IPS DF 6.9 (cell line): ENCODE measurements around the gene PROB1.
"Not testable (repeated sequence)": the region's sequence is repeated elsewhere in the genome, so short reads cannot be mapped to it uniquely, and the experiment has no call there.

ENCODE experiments used
- DNase-seq: peaks from one replicate; pipeline ENCODE4 v3.0.0-alpha.2; 2013; ENCODE audit warnings: low read depth, low spot score
- H3K27ac ChIP-seq: one replicate; pipeline ENCODE4 v1.5.1; 2013; ENCODE audit warnings: low read length, control low read depth
- H3K27me3 ChIP-seq: 2 replicates; pipeline ENCODE4 v1.6.1; 2013; ENCODE audit warnings: mild to moderate bottlenecking, low read length; ENCODE audit not compliant: control insufficient read depth, insufficient read depth
- H3K36me3 ChIP-seq: 2 replicates; pipeline ENCODE4 v1.6.1; 2013; ENCODE audit warnings: low read length; ENCODE audit not compliant: control insufficient read depth, insufficient read depth
- H3K4me1 ChIP-seq: 2 replicates; pipeline ENCODE4 v1.6.1; 2013; ENCODE audit warnings: low read length; ENCODE audit not compliant: control insufficient read depth, insufficient read depth
- H3K4me3 ChIP-seq: 2 replicates; pipeline ENCODE4 v1.5.1; 2013; ENCODE audit warnings: mild to moderate bottlenecking, low read length
- H3K9me3 ChIP-seq: 2 replicates; pipeline ENCODE4 v1.6.1; 2013; ENCODE audit warnings: low read length, inconsistent platforms; ENCODE audit not compliant: control insufficient read depth, insufficient read depth
- WGBS: extraction: QIAGEN DNeasy Blood & Tissue Kit; methylation state at CpG from one replicate; pipeline ENCODE4 v1.1.7; 2013; ENCODE audit warnings: mixed read lengths, missing lambda C conversion rate; ENCODE audit not compliant: insufficient read length, insufficient coverage; 5-methylcytosine and 5-hydroxymethylcytosine counted together

The PROB1 gene

DNA sequence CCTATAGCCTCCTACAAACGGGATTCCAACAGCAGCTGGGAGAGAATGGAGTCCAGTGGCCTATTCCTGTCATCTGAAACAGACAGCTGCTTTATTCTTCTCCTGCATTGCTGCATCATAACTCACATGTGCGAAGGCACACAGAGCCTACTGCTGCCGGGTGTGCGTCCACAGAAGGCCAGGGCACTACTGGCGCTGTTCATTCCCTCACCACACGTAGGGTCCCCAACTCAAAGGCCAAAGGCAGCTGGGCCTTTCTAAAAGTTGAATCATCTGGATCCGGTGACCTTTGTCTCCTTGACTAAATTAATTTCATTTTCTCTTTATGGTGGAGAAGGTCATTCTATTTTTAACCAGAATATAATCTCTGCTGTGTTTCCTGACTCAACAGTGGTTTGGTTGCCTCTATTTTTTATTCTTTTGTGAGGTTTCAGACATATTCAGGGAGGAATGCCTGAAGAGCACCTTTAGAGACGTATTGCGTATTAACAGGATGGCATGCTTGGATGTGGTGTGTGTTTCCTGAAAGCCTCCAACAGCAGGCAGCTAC, 19.8 kb upstream of the PROB1 start:
- H3K9me3 ChIP-seq: no peaks in the 10 kb centered on the region
- DNase-seq: no peak
- H3K4me1 ChIP-seq: no peaks in the 10 kb centered on the region
- no peak overlapping the region for H3K27ac ChIP-seq
- no peaks in the 10 kb centered on the region for H3K27me3 ChIP-seq
- peaks cover 3% of the 10 kb centered on the region; the same call in 1 of the 2 replicates for H3K36me3 ChIP-seq
- no CpG with 5 or more reads among the region's 9 CpGs for WGBS
- no peak overlapping the region for H3K4me3 ChIP-seq

DNA sequence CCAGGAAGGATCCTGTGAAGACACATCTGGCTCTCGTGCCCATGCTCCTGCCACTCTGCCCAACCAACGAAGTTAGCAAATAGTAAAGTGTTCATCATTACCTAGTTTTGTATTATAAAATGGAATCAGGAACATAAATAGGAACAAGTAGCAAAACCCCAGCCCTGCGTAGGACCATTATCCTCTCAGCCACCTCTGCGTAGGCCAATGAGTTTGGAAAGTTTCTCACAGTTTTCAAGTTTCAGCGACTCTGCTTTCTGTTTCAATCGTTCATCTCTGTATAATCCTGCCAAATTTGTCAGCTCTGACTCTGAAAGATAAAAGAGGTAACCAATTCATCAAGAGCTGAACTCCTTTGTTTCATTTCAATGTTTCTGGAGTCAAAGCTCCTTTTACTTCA, 19.1 kb upstream of the PROB1 start:
- no peak for DNase-seq
- Histone ChIP-seq H3K4me1 (no peaks in the 10 kb centered on the region), H3K36me3 (peaks cover 3% of the 10 kb centered on the region; the same call in 1 of the 2 replicates), H3K27me3 (no peaks in the 10 kb centered on the region), H3K9me3 (no peaks in the 10 kb centered on the region), H3K27ac (no peak overlapping the region), H3K4me3 (no peak overlapping the region)
- WGBS: no CpG with 5 or more reads among the region's 6 CpGs

DNA sequence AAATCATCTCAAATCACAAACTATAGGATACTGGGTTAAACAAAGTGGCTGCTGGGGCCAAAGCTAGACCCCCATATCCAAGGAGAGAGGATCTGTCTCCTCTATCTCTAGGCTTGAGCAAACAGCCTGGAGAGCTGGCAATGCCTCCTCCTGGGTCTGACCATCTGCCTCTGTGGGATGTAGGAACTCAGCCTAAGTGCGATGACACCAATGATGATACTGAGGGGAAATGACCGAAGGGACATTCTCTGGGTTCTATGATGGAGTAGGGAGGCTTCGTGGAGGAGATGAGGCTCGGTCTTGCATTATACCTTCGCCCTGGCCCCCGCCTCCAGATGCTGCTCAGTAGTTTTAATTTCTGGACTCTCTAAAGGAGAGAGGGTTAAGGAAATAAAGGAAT, 18.2 kb upstream of the PROB1 start:
- Histone ChIP-seq H3K4me1 (no peaks in the 10 kb centered on the region), H3K27me3 (no peaks in the 10 kb centered on the region), H3K27ac (no peak overlapping the region), H3K36me3 (no peaks in the 10 kb centered on the region), H3K9me3 (no peaks in the 10 kb centered on the region), H3K4me3 (no peak overlapping the region)
- no peak for DNase-seq
- WGBS: no CpG with 5 or more reads among the region's 6 CpGs

DNA sequence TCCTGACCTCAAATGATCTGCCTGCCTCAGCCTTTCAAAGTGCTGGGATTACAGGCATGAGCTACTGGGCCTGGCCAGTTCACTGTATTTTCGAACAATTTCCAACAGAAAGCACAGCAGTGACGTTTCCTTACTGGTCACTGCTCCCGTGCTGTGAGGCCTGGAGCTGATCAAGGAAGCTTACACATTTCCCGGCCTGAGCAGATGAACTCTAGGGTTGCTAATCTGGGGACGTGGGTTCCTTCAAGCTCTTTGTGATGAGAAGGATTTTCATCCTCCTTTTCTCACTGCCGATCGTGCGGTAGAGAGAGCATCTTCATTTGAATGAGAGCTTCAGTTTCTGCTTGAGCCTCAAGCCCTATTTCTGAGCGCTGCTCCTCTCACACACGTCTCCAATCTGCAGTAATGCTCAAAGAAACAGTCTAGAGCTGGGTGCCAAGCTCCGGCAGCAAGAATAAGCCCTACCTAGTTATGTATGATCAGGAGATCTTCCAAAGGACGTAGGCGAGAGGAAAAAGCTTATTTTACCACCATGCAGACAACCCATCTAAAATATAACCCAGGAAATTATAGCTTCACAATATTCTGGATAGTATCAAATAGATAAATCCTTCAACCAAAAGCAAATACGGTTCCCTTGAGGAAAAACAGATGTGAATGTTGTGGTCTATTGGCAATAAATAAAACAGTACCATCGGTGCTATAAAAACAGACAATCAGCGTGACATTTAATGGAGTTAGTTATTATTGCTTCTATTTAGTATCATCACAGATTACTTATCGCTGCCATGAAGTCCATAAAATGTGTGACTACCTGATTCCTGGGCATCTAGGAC, 16.3 kb upstream of the PROB1 start:
- H3K27ac ChIP-seq: no peak overlapping the region
- H3K4me3 ChIP-seq: no peak overlapping the region
- no peaks in the 10 kb centered on the region for H3K36me3 ChIP-seq
- DNase-seq: no peak
- H3K9me3 ChIP-seq: no peaks in the 10 kb centered on the region
- WGBS: no CpG with 5 or more reads among the region's 17 CpGs
- H3K4me1 ChIP-seq: no peaks in the 10 kb centered on the region
- no peaks in the 10 kb centered on the region for H3K27me3 ChIP-seq

DNA sequence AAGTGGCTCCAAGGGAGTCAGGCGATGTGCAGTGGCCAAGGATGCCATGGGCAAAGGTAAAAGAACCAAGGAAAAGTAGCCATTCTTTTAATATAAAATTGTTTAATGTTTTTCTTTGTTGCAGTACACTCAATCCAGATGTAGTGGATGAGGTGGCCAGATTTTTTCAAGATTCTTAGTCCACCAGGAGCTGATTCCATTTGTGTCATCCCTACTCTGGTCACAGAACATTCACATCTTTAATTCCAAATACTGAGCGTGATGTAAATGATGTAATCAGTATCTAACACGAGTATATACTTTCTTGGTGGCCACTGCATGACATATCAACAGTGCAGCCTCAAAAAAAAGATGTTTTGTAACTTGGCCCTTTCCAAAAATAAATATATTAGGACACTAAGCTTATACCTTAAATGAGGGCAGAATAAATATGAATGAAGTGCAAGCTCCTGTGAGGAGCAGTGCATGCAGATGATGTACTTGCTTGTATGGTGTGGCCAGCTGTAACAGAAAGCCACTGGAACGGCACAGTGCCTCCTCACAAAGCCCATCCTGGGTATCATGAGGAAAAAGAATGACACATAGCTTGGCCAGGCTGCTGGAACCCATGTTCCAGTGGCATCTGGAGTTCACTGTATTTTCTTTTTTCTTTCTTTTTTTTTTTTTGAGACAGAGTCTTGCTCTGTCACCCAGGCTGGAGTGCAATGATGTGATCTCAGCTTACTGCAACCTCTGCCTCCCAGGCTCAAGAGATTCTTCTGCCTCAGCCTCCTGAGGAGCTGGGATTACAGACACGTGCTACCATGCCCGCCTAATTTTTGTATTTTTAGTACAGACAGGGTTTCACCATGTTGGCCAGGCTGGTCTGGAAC, 15.5 kb upstream of the PROB1 start:
- Histone ChIP-seq H3K36me3 (no peaks in the 10 kb centered on the region), H3K27me3 (no peaks in the 10 kb centered on the region), H3K4me1 (no peaks in the 10 kb centered on the region), H3K27ac (no peak overlapping the region), H3K4me3 (no peak overlapping the region), H3K9me3 (no peaks in the 10 kb centered on the region)
- WGBS: no CpG with 5 or more reads among the region's 6 CpGs
- DNase-seq: no peak

DNA sequence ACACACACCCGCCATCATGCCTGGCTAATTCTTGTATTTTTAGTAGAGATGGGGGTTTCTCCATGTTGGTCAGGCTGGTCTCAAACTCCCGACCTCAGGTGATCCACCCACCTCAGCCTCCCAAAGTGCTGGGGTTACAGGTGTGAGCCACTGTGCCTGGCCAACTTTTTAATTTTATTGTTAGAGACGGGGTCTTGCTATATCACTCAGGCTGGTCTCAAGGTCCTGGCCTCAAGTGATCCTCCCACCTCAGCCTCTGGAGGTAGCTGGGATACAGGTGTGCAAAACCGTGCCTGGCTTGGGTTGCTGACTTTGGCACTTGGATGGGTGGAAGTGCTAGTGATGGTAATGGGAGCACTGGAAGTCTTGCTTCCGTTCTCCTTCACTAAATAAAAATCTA, 14.2 kb upstream of the PROB1 start:
- not testable (repeated sequence) for H3K4me1 ChIP-seq, H3K27ac ChIP-seq, DNase-seq, H3K27me3 ChIP-seq, H3K4me3 ChIP-seq, H3K36me3 ChIP-seq, H3K9me3 ChIP-seq
- no CpG with 5 or more reads among the region's 5 CpGs for WGBS

DNA sequence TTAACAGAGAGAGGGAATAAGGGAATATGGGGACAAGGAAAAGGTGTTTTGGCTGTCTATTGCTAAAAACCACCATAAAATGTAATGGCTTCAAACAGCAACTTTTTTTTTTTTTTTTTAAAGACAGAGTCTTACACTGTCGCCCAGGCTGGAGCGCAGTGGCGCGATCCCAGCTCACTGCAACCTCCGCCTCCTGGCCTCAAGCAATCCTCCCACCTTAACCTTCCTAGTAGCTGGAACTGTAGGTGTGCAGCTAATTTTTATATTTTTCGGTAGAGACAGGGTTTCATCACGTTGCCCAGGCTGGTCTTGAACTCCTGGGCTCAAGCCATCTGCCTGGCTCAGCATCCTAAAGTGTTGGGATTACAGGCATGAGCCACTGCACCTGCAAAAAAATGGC, 13.3 kb upstream of the PROB1 start:
- no peak for DNase-seq
- no peak overlapping the region for H3K4me3 ChIP-seq
- H3K4me1 ChIP-seq: peaks cover 3% of the 10 kb centered on the region
- H3K27ac ChIP-seq: no peak overlapping the region
- H3K9me3 ChIP-seq: no peaks in the 10 kb centered on the region
- no peaks in the 10 kb centered on the region for H3K27me3 ChIP-seq
- WGBS: no CpG with 5 or more reads among the region's 7 CpGs
- H3K36me3 ChIP-seq: no peaks in the 10 kb centered on the region

DNA sequence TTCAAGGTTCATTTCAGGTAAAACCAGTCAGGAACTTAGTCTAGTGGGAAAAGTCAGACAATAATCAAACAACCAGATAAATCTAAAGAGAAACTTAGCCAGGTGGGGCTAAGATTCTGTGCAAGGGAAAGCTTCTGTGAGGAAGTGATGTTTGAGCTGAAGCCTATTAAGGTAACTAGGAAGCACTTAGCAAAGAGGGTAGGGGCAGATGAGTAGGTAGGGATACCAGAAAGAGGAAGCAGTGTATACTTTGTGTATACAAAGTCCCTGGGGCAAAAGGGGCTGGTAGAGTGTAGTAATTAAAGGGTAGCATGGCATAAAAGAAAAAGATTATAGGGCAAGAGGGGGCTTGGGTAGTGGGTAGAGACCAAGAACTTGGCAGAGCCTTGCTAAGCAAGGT, 12.6 kb upstream of the PROB1 start:
- no peak for DNase-seq
- Histone ChIP-seq H3K36me3 (no peaks in the 10 kb centered on the region), H3K27me3 (no peaks in the 10 kb centered on the region), H3K27ac (no peak overlapping the region), H3K4me3 (no peak overlapping the region), H3K9me3 (no peaks in the 10 kb centered on the region), H3K4me1 (peaks cover 3% of the 10 kb centered on the region)

DNA sequence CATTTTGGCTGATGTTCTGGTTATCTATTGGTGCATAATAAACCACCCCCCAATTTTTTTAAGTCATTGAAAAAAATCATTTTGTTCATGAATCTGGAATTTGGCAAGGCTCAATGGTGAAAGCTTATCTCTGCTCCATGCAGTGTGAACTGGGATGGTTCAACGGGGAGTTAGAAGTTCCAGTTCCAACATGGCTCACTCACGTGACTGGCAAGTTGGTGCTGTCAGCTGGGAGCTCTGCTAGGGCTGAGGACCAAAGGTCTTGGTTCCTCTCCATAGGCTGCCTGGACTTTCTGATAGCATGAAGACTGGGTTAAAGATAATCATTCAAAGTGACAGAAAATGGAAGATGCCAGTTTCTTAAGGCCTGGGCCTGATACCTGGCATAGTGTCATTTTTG, 12.1 kb upstream of the PROB1 start:
- Histone ChIP-seq H3K27ac (no peak overlapping the region), H3K27me3 (no peaks in the 10 kb centered on the region), H3K4me3 (no peak overlapping the region), H3K36me3 (no peaks in the 10 kb centered on the region), H3K4me1 (peaks cover 3% of the 10 kb centered on the region), H3K9me3 (no peaks in the 10 kb centered on the region)
- no CpG with 5 or more reads among the region's 2 CpGs for WGBS
- DNase-seq: no peak

DNA sequence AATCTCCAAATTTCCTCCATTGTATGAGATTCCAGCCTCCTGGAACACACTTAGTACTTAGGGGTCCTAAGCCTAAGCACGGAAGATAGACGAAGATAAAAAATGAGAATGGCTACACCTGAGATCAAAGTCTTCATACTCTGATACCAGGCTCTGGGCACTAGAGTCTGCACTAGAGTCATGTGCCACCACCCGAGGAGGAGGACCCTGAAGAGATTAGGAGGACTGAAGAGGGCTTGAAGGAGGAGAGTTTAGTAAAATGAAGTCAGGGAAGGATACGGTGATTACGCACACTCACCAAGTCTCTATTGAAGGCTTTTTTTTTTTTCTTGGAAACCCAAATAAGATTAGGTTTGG, 9.6 kb upstream of the PROB1 start:
- no CpG with 5 or more reads among the region's 5 CpGs for WGBS
- peaks cover 8% of the 10 kb centered on the region; the same call in 1 of the 2 replicates for H3K36me3 ChIP-seq
- DNase-seq: no peak
- H3K27me3 ChIP-seq: no peaks in the 10 kb centered on the region
- H3K4me3 ChIP-seq: peak overlapping the region; percentile 8; the same call in 1 of the 2 replicates
- no peaks in the 10 kb centered on the region for H3K9me3 ChIP-seq
- peaks cover 3% of the 10 kb centered on the region for H3K4me1 ChIP-seq
- H3K27ac ChIP-seq: no peak overlapping the region
